Glomerular endothelial cell (primary cell): ENCODE measurements around the gene TESMIN. TPM values are rescaled to one million over a fixed set of nuclear protein-coding genes. Genes with fewer than 3 reads are reported as not detected.

Experiments
- DNase-seq: peaks from one replicate; pipeline ENCODE4 v3.0.0-alpha.2; 2011; ENCODE audit warnings: low read depth, low spot score; ENCODE audit errors: extremely low read depth
- total RNA-seq: library from RNA; depleted of rRNA; stranded (reverse); fragments of >200 nt; gene quantifications from 2 replicates; pipeline ENCODE4 v1.2.3, GENCODE V29; 2015

Gene TESMIN
- total RNA-seq, 1 donor from 2014 or later: 4.0 TPM

GRCh38 chr11:68664141-68664540, 87.2 kb downstream of the TESMIN start:
- DNase-seq: no peak

DNA sequence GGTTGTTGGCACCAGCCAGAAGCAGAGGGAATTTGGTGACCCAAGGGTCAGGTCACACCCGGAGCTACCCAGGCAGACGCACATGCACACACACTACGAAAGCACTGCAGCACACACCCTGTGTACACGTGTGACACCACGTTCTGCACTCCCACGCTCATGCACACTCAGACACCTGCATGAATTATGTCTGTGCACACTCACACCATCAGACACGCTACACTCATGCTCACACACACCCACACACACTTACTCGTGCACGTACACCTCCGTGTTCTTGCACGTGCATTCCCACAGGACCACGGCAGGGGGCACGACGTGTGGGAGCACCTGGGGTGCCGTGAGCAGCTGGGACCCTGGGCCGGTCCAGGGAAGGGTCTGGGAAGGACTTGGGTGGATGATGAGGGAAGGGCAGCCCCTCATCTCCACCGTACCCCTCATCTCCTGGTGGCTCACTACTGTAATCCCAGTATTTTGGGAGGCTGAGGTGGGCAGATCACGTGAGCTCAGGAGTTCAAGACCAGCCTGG, 87.8 kb downstream of the TESMIN start:
- no peak for DNase-seq

GRCh38 chr11:68661697-68662603, 89.4 kb downstream of the TESMIN start:
- no peak for DNase-seq

- DNase-seq: no peak
Observed at GRCh38 chr11:68661014-68661413, 90.3 kb downstream of the TESMIN start.

- DNase-seq: no peak
Observed at GRCh38 chr11:68660066-68660810, 91.1 kb downstream of the TESMIN start.

DNA sequence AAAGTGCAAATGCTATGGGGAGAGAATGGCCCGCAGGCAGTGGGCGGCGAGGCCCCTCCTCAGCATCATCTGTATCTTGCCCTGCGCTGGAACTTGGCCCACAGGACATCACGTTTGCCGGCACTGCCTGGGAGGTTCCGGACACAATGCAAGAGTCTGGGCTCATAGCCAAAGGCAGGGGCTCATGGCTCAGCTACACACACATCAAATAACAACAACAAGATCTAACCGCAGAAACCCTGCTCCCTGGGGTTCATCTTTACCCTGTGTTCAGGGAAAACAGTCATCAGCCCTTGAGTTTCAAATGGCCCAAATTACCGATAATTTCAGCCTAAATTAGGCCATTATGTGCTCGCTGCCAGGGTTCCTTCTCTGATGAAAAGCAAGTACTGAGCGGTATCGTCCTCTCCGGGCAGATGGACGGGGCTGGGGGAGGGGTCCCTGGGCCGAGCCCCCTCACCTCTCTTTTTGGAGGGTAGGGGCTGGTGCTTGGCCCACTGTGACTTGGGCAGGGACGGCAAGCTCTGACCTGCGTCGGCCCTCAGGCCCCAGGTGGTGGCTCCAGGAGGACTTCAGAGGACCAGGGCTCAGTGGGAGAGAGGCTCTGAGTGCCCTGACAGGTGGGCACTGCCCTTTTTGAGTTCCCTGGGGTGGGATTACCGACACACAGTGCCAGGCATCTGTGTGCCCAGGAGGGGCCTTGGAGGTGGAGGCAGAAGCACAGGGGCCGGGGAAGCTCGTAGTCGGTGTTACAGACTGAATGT, 92.0 kb downstream of the TESMIN start:
- DNase-seq: peak; percentile 48

DNA sequence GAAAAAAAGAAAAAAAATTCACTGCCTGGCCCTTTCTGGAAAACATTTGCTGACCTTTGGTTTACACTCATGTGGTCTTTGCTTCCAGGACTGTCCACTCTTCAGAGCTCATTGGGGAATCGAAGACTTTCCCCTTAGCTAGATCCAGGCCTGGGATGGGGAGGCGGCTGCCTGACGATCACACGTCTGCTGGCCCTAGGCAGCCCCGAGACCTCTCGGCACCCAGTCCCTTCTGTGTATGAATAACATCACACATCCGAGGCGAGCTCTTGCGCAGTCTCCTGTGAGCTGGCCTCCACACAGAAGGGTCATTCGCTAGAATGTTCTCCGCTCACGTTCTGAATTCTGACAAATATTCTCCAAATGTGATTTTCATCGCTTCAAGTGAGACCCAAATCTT, 92.7 kb downstream of the TESMIN start:
- DNase-seq: no peak

DNA sequence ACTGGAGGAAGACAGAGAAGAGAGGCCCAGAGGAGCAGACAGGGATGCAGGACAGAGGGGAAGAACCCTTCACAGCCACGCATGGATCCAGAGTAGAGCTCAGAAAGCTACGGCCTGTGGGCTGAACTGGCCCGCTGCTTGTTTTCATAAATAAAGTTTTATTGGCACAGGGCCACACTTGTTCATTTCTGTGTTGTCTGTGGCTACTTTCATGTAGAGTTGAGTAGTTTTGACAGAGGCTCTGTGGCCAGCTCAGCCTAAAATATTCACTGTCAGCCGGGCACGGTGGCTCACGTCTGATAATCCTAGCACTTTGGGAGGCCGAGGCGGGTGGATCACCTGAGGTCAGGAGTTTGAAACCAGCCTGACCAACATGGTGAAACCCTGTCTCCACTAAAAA, 93.2 kb downstream of the TESMIN start:
- no peak for DNase-seq

Other genes with a start within 250 kb of the TESMIN start
- gene GAL, start 67.0 kb downstream of the TESMIN start, total RNA-seq: 2.8 and 4.5 TPM in 2 replicates
- gene CPT1A, start 90.4 kb upstream of the TESMIN start, total RNA-seq: 31.9 and 67.0 TPM in 2 replicates
- 47.5 and 76.8 TPM in 2 replicates for gene MRPL21, start 152.3 kb upstream of the TESMIN start, total RNA-seq
- 12.9 and 17.7 TPM in 2 replicates for gene IGHMBP2, start 152.4 kb upstream of the TESMIN start, total RNA-seq
- not detected in 2 replicates for gene MRGPRD, start 229.5 kb upstream of the TESMIN start, total RNA-seq